GM12873 (cell line): ENCODE measurements around the gene ZNF521.

Source experiments
- TF ChIP-seq, protein P1 (sequence below): IDR thresholded peaks from 2 replicates; pipeline ENCODE4 v1.5.1; 2012; ENCODE audit warnings: low read depth, mild to moderate bottlenecking, moderate library complexity, low read length, control low read depth; ENCODE audit not compliant: insufficient read depth; ENCODE audit errors: missing control alignments

ZNF521 gene

DNA sequence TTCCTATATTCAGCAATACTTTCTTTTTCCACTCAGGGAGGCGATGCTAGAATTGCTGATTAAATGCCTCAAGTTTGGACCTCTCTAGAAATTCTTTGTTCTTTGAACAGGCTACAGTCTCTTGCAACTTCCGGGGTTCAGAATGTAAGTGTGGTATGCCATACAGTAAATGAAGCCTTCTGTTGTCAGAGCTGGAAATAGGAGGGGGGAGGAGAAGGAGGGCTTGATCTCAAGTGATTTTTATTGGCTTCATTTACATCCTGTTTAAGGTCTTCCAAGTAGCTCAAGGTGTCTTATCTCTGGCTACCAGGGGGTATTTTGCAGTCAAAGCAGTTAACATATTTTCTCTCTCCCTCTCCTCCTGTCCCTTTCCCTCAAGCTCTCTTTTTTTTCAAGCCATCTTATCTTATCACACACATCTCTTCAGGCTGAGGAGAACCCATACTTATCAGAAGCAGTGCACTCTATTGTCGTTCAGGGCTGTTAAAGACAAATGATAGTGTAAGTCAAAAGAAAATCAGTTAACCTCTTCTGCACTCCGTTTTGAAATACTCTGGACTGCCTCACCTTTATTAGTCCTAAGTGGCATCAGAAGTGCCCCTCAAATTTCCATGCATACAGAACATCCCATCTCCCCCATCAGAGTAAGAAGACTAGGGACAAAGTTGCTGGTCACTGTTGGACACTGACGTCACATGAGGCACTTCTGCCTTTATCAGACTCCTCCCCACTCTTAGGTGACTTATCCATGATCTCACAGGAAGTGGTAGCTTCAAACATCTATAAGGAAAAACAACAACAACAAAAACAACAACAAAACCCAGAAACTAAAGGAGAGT, 112.2 kb downstream of the ZNF521 start:
- TF ChIP-seq, protein P1, sequence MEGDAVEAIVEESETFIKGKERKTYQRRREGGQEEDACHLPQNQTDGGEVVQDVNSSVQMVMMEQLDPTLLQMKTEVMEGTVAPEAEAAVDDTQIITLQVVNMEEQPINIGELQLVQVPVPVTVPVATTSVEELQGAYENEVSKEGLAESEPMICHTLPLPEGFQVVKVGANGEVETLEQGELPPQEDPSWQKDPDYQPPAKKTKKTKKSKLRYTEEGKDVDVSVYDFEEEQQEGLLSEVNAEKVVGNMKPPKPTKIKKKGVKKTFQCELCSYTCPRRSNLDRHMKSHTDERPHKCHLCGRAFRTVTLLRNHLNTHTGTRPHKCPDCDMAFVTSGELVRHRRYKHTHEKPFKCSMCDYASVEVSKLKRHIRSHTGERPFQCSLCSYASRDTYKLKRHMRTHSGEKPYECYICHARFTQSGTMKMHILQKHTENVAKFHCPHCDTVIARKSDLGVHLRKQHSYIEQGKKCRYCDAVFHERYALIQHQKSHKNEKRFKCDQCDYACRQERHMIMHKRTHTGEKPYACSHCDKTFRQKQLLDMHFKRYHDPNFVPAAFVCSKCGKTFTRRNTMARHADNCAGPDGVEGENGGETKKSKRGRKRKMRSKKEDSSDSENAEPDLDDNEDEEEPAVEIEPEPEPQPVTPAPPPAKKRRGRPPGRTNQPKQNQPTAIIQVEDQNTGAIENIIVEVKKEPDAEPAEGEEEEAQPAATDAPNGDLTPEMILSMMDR, result no peak

DNA sequence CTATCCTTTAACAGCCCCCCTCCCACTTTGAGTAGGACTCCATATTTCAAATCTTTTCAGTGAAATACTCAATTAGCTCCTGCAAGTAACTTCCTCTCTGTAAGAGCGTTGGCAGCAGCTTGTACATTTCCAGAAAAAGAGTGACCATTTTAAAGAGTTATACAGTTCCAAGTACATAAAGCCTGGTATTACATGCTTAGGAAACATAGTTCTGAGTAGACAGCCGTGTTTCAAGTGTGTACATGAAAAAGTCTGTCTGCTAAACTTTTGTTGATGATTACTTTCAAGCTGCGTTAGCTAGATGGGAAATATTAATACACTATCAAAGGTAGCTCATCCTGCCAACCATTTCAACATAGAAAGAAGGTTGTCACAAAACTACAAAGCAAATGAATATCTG, 112.8 kb downstream of the ZNF521 start:
- TF ChIP-seq, protein P1, result no peak

DNA sequence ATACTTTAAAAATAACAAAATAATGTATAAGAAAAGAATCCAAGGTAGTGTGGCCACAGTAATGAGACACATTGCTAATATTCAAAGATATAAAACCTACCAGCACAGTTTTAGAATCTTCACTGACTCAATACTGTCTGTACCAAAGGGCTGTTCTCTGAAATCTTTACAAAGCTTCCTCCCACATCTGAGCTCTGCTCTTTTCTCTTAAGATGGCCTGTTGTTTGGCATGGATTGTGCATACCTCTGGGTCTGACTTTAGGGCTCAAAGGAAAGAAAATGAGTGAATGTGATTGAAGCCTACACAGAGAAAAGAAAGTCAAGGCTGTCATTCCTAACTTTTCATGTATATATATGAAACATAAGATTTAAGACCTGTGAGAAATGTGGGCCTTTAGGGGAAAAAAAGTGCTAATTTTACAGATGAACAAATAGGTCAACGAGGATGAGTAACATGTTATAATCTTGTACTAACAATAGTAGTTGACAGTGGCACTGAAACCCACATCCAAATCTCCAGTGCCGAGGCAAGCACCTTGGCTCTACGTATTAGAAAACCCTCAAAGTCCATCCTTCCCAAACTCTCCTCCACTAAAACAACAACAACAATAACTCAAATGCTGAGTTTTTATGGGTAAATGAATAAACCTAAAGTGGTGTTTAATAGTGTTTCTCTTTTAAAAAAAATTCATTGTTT, 114.2 kb downstream of the ZNF521 start:
- TF ChIP-seq, protein P1, result no peak

DNA sequence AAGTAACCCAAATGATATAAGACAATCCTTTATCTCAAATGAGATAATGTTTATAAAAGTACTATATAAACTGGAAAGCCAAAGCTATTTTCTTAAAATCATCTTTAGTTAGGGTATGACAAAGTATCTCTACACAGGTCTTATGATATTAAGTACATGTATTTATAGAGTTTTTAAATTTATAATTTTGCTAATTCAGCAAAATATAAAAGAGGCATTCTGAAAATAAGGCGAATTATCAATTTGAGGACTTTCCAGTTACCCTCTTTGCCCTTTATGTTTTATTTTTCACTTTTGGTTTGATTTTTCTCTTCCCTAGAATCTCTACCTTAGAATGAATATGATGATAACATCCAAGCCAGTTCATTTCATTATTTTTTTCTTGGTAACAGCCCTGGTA, 115.2 kb downstream of the ZNF521 start:
- TF ChIP-seq, protein P1, result no peak

DNA sequence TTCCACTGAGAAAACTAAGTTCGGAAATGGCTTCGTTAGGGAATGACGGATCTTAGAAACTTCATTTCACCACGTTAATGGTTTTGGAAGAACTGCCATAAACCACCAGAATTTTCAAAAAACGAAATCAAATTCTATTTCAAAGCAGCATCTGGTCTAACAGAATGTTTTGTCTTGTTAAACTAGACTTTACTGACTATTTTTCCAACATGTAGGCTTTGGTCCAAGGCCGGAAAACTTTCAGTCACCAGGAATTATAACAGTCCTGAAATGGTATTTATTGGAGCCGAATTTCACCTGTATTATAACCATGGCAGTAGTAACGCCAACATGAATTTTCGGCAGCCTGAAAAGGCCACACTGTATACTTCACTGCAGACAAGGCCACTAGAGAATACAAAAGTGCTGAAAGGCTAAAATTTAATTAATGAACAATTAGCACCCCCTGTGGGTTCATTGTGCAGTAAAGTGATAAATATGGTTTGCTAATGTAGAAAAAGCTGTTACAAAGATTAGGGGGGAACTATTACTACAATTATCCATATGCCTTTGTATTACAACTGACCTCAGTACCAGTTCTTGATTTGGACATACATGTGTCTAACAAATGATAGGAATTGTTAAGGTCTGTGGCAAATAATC, 116.4 kb downstream of the ZNF521 start:
- TF ChIP-seq, protein P1, result no peak

DNA sequence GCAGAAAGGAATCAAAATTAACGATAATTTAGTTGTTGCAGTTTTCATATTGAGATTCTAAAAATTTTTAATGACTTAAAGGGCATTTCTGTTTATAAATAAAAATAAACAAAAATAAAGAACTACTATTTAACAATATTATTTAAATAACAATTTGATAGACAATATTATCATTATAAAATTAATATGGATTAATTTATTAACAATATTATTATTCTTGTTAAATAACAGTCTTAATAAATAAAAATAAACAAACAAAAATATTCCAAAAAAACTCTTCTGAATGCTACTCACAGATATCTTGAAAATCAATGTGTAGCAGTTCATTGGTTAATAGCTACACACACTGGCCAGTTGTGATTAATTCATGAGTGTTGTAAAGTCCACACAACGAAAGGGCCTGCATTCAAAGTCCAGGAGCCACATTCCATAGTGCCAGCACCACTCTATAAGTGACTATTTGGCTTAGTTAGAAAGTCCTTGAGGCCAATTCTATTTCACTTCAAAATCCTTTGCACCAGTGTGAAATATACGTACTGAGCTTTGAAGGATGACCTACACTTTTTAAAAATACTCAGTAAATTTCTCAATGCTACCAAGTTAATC, 117.1 kb downstream of the ZNF521 start:
- TF ChIP-seq, protein P1, result no peak

DNA sequence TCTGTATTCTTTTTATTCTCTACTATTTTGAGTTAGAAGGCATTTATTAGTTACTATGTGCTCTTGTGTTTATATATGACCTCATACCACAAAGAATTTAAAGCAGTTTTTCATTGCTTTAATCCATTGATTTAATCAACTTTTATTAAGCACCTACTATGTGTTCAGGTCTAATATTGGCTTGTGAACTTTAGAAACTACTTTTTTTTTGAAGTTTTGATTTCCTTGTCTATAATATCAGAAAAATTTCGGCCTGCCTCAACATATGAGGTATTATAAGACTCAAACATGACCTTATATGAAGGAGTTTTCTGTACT, 117.7 kb downstream of the ZNF521 start:
- TF ChIP-seq, protein P1, result no peak
